B cell (primary cell): ENCODE data around the gene IL6ST. TPM values are rescaled to one million over a fixed set of nuclear protein-coding genes. Genes with fewer than 3 reads are reported as not detected.

Experiments used
- ATAC-seq: fragments of 200-7000 bp; cut with Tn5 transposase; one replicate; pipeline ENCODE4 v1.10.0; 2021; ENCODE audit warnings: low read depth, mild to moderate bottlenecking, moderate number of reproducible peaks, moderate library complexity
- CTCF ChIA-PET: fragments of 350-600 bp; sonication (Branson Sonifier 250); formaldehyde crosslinking; loops from one replicate; lab custom pipeline; 2021; ENCODE audit warnings: antibody characterized with exemption, inconsistent platforms; lab: Charles Lee
- POLR2A ChIA-PET: fragments of 350-600 bp; sonication (Branson Sonifier 250); formaldehyde crosslinking; loops from one replicate; lab custom pipeline; 2021; ENCODE audit warnings: antibody characterized with exemption; lab: Charles Lee
- DNase-seq: peaks from one replicate; pipeline ENCODE4 v3.0.0; 2013
- H2AFZ ChIP-seq: 2 replicates; pipeline ENCODE4 v1.6.1; 2012; ENCODE audit warnings: mild to moderate bottlenecking, low read depth, low read length; ENCODE audit not compliant: insufficient read depth, poor library complexity, severe bottlenecking
- H3K27ac ChIP-seq, 2 donors: 1 replicate in 1 of 2; 2 replicates in 1 of 2; pipeline ENCODE4 v1.5.1; 2012 to 2013; ENCODE audit warnings: low read length in 2 of 2, mild to moderate bottlenecking in 2 of 2, moderate library complexity in 1 of 2
- H3K27me3 ChIP-seq, 4 experiments: fragments of 200-600 bp in 1 of 4; sonication (generic) in 1 of 4; replicated peaks in 1 of 4; 1 replicate in 2 of 4; 2 replicates in 2 of 4; pipeline versions ENCODE4 v1.6.1 to v1.7.0; 2013 to 2016; ENCODE audit warnings: low read length in 3 of 4, mild to moderate bottlenecking in 2 of 4, mixed read lengths in 1 of 4, moderate library complexity in 1 of 4; ENCODE audit not compliant: insufficient read depth in 4 of 4, control insufficient read depth in 3 of 4; ENCODE audit errors: control extremely low read depth in 1 of 4
- H3K36me3 ChIP-seq, 2 experiments: replicated peaks in 1 of 2; 1 replicate in 1 of 2; 2 replicates in 1 of 2; pipeline versions ENCODE4 v1.6.1 to v1.7.1; 2013; ENCODE audit warnings: low read length in 1 of 2; ENCODE audit not compliant: insufficient read depth in 2 of 2, control insufficient read depth in 1 of 2; ENCODE audit errors: control extremely low read depth in 1 of 2, extremely low read depth in 1 of 2
- H3K4me1 ChIP-seq, 2 donors: fragments of 200-600 bp in 1 of 2; sonication (generic) in 1 of 2; 1 replicate in 1 of 2; 2 replicates in 1 of 2; pipeline versions ENCODE4 v1.5.1 to v1.6.1; 2013 to 2017; ENCODE audit warnings: low read length in 2 of 2; ENCODE audit not compliant: control insufficient read depth in 2 of 2, insufficient read depth in 2 of 2
- H3K4me2 ChIP-seq: replicated peaks from 2 replicates; pipeline ENCODE3; 2012; ENCODE audit warnings: mild to moderate bottlenecking, low read depth, low read length; ENCODE audit not compliant: poor library complexity, severe bottlenecking
- H3K4me3 ChIP-seq, 5 experiments: fragments of 200-600 bp in 1 of 5; sonication (generic) in 1 of 5; 1 replicate in 3 of 5; 2 replicates in 2 of 5; pipeline versions ENCODE4 v1.5.1 to v1.7.0; 2011 to 2016; ENCODE audit warnings: low read length in 4 of 5, mild to moderate bottlenecking in 4 of 5, low read depth in 2 of 5, control low read depth in 1 of 5, moderate library complexity in 1 of 5; ENCODE audit not compliant: insufficient read depth in 1 of 5; ENCODE audit errors: control extremely low read depth in 1 of 5, extremely low read depth in 1 of 5
- H3K79me2 ChIP-seq: fragments of 200-600 bp; sonication (generic); one replicate; pipeline ENCODE4 v1.6.0; 2016; ENCODE audit warnings: low read length; ENCODE audit not compliant: control insufficient read depth, insufficient read depth
- H3K9ac ChIP-seq: fragments of 200-600 bp; sonication (generic); 2 replicates; pipeline ENCODE4 v1.6.1; 2017; ENCODE audit warnings: mild to moderate bottlenecking, low read length, moderate library complexity
- H3K9me3 ChIP-seq, 3 donors: one replicate each; pipeline versions ENCODE4 v1.6.1 to v1.7.1; 2013; ENCODE audit warnings: low read length in 2 of 3; ENCODE audit not compliant: control insufficient read depth in 2 of 3, insufficient read depth in 1 of 3; ENCODE audit errors: control extremely low read depth in 1 of 3
- H4K20me1 ChIP-seq: 2 replicates; pipeline ENCODE4 v1.6.0; 2012; ENCODE audit warnings: mild to moderate bottlenecking, low read length; ENCODE audit not compliant: insufficient read depth, control insufficient read depth, poor library complexity, severe bottlenecking
- H3K27ac Mint-ChIP-seq: one replicate; pipeline ENCODE4 v1.8.0; 2021; ENCODE audit warnings: mixed read lengths
- H3K27me3 Mint-ChIP-seq: one replicate; pipeline ENCODE4 v1.8.0; 2021; ENCODE audit warnings: mixed read lengths
- H3K4me1 Mint-ChIP-seq: one replicate; pipeline ENCODE4 v1.8.0; 2021; ENCODE audit warnings: mixed read lengths
- H3K4me3 Mint-ChIP-seq: one replicate; pipeline ENCODE4 v1.8.0; 2021; ENCODE audit warnings: mixed read lengths
- H3K9me3 Mint-ChIP-seq: one replicate; pipeline ENCODE4 v1.8.0; 2022; ENCODE audit warnings: mixed read lengths; ENCODE audit not compliant: insufficient read depth
- EZH2 ChIP-seq: IDR thresholded peaks from 2 replicates; pipeline ENCODE4 v1.6.1; 2012; ENCODE audit warnings: borderline replicate concordance, low read depth, mild to moderate bottlenecking, moderate library complexity, low read length; ENCODE audit not compliant: insufficient read depth, poor library complexity, severe bottlenecking
- WGBS: methylation state at CpG from one replicate; pipeline ENCODE4 v1.1.5; 2013; ENCODE audit warnings: missing lambda C conversion rate; ENCODE audit not compliant: insufficient coverage; 5-methylcytosine and 5-hydroxymethylcytosine counted together
- intact Hi-C: fragments of 100-400 bp; cut with micrococcal nuclease; formaldehyde crosslinking; loops from one replicate; pipeline ENCODE4 v1.10.0; 2022
- polyA plus RNA-seq: library from polyadenylated mRNA; depleted of rRNA; stranded (reverse); fragments of >200 nt; gene quantifications from 2 replicates; pipeline ENCODE4 v1.2.3, GENCODE V29; 2012
- total RNA-seq, 2 donors: library from RNA; stranded (reverse); fragments of 120-200 nt in 1 of 2; gene quantifications; 1 replicate in 1 of 2; 2 replicates in 1 of 2; pipeline versions ENCODE4 v1.2.3 to v1.2.4, GENCODE V29; 2013 to 2022
- TF ChIP-seq, protein P1 (sequence below): fragments of 200-600 bp; IDR thresholded peaks from one replicate; pipeline ENCODE4 v1.8.0; 2022; ENCODE audit warnings: antibody characterized with exemption, mild to moderate bottlenecking

Gene IL6ST
- total and polyA plus RNA-seq, 2 donors (not counting 1 experiment from before 2014, with no cell fraction given), result 4.3 to 28.0 TPM

DNA sequence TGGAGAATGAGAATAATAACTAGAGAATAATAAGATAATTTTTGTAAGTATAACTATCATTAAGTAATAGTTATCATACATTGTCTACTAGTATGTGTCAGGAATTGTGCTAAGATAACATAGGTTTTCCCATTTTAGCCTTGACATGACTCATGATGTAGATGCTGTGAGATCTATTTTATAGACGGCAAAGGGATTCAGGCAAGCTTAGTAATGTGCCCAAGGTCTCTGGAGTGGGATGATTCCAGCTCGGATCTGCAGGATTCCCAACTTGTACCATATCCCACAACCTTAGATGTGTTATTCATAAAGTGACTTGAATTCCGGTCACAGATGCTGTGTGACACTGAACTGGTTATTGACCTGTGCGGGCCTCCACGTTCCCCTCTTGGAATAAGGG is 92.1 kb downstream of the IL6ST start:
- peaks cover 0 to 2% (median 0%) of the 10 kb centered on the region in 4 experiments for H3K27me3 ChIP-seq
- no peaks in the 10 kb centered on the region for H3K9me3 ChIP-seq
- no peaks in the 10 kb centered on the region for H3K79me2 ChIP-seq
- intact Hi-C loops, result no loop called here
- ATAC-seq, result no peak
- no peak overlapping the region for H3K9ac ChIP-seq
- Mint-ChIP-seq H3K4me1 (peaks cover 12% of the 10 kb centered on the region), H3K4me3 (peak overlapping the region; percentile 45), H3K27ac (no peak overlapping the region), H3K9me3 (no peaks in the 10 kb centered on the region), H3K27me3 (peaks cover 9% of the 10 kb centered on the region)
- POLR2A ChIA-PET, result no interaction called here
- peaks cover 10 to 14% of the 10 kb centered on the region in 2 donors for H3K4me1 ChIP-seq
- no peaks in the 10 kb centered on the region for H3K36me3 ChIP-seq
- no peaks in the 10 kb centered on the region for H4K20me1 ChIP-seq
- H2AFZ ChIP-seq, result no peak overlapping the region
- CTCF ChIA-PET, result no interaction called here
- no peak overlapping the region for H3K4me3 ChIP-seq
- no peak overlapping the region for H3K27ac ChIP-seq
- WGBS, result 100% methylated on average over 3 of the region's 5 CpGs
- no peak for DNase-seq
- peak overlapping the region; percentile 51 for H3K4me2 ChIP-seq
- TF ChIP-seq, protein P1, sequence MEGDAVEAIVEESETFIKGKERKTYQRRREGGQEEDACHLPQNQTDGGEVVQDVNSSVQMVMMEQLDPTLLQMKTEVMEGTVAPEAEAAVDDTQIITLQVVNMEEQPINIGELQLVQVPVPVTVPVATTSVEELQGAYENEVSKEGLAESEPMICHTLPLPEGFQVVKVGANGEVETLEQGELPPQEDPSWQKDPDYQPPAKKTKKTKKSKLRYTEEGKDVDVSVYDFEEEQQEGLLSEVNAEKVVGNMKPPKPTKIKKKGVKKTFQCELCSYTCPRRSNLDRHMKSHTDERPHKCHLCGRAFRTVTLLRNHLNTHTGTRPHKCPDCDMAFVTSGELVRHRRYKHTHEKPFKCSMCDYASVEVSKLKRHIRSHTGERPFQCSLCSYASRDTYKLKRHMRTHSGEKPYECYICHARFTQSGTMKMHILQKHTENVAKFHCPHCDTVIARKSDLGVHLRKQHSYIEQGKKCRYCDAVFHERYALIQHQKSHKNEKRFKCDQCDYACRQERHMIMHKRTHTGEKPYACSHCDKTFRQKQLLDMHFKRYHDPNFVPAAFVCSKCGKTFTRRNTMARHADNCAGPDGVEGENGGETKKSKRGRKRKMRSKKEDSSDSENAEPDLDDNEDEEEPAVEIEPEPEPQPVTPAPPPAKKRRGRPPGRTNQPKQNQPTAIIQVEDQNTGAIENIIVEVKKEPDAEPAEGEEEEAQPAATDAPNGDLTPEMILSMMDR, result no peak
- no peak for TF ChIP-seq EZH2

DNA sequence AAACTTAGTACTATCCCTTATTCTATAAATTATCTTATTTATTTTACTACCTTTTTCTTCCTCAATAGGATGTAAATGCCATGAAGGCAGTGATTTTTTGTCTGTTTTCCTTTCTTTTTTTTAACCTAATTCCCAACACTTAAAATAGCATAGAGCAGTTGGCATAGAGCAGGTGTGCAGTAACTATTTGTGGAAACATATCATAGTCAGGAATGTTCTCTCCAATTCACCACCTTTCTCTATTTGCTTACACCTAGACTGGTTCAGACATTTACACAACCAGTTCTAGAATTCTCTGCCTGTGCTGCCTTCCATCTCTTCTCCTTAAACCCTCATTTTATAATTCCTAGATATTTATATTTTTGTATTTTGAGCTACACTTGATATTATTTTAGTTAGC is 94.0 kb downstream of the IL6ST start:
- H2AFZ ChIP-seq, result no peak overlapping the region
- H3K9ac ChIP-seq, result no peak overlapping the region
- H3K9me3 ChIP-seq, result no peaks in the 10 kb centered on the region
- ChIA-PET POLR2A (no interaction called here), CTCF (interaction anchor here (1.3 kb wide), 1 partner anchor 36 kb away, joined by 4 read pairs; no protein-coding TSS in a partner anchor)
- H3K4me3 ChIP-seq, result no peak overlapping the region
- H3K9me3 Mint-ChIP-seq, result no peaks in the 10 kb centered on the region
- no peak overlapping the region for H3K4me3 Mint-ChIP-seq
- intact Hi-C loops, result no loop called here
- peaks cover 17% of the 10 kb centered on the region for H3K27me3 Mint-ChIP-seq
- H3K36me3 ChIP-seq, result no peaks in the 10 kb centered on the region
- no peak overlapping the region for H3K27ac Mint-ChIP-seq
- no peak for ATAC-seq
- TF ChIP-seq EZH2, result no peak
- TF ChIP-seq, protein P1, result no peak
- peaks cover 10 to 14% of the 10 kb centered on the region in 2 donors for H3K4me1 ChIP-seq
- H3K27ac ChIP-seq, result no peak overlapping the region
- no peak for DNase-seq
- peaks cover 0 to 5% (median 1%) of the 10 kb centered on the region in 4 experiments for H3K27me3 ChIP-seq
- peaks cover 12% of the 10 kb centered on the region for H3K4me1 Mint-ChIP-seq
- no peak overlapping the region for H3K4me2 ChIP-seq
- H3K79me2 ChIP-seq, result no peaks in the 10 kb centered on the region
- H4K20me1 ChIP-seq, result no peaks in the 10 kb centered on the region
